HG02870 (cell line): Measurements from ENCODE around the gene CCDC92B.
"Not testable (repeated sequence)": the region's sequence is repeated elsewhere in the genome, so short reads cannot be mapped to it uniquely, and the experiment has no call there.

Experiments
- ATAC-seq: cut with Tn5 transposase; IDR thresholded peaks from one replicate; pipeline ENCODE4 v1.9.1; 2021; ENCODE audit warnings: mild to moderate bottlenecking, moderate library complexity; ENCODE audit not compliant: unreplicated experiment

The CCDC92B gene

GRCh38 chr17:2749058-2749783 is at the start of gene CCDC92B:
Gene CCDC92B, minus strand, starts transcription at chr17:2749652. Its CDS starts 14,507 bp downstream, at chr17:2735145.
- ATAC-seq = no peak

GRCh38 chr17:2798678-2799077 is 49.2 kb upstream of the CCDC92B start:
- ATAC-seq = no peak

GRCh38 chr17:2798188-2798587 is 48.7 kb upstream of the CCDC92B start:
- ATAC-seq = no peak

GRCh38 chr17:2797637-2798036 is 48.2 kb upstream of the CCDC92B start:
- ATAC-seq = no peak

- no peak for ATAC-seq
These were observed 47.8 kb upstream of the CCDC92B start for GRCh38 chr17:2797226-2797625.

- ATAC-seq = no peak
These were observed 47.0 kb upstream of the CCDC92B start, which contains the start of gene RAP1GAP2 for GRCh38 chr17:2796164-2797125. Gene RAP1GAP2, plus strand, starts transcription at chr17:2796438. Its CDS starts 90 bp downstream, at chr17:2796528.

- no peak for ATAC-seq
These were observed 46.1 kb upstream of the CCDC92B start for GRCh38 chr17:2795441-2796163.

GRCh38 chr17:2794111-2794803 is 44.8 kb upstream of the CCDC92B start:
- ATAC-seq = no peak

- ATAC-seq = no peak
These were observed 43.1 kb upstream of the CCDC92B start for GRCh38 chr17:2792366-2793169.

GRCh38 chr17:2789700-2790099 is 40.2 kb upstream of the CCDC92B start:
- no peak for ATAC-seq

GRCh38 chr17:2786176-2786881 is 36.9 kb upstream of the CCDC92B start:
- peak; percentile 63 for ATAC-seq

GRCh38 chr17:2785376-2785775 is 35.9 kb upstream of the CCDC92B start:
- ATAC-seq = not testable (repeated sequence)

GRCh38 chr17:2784864-2785263 is 35.4 kb upstream of the CCDC92B start:
- ATAC-seq = no peak

GRCh38 chr17:2783310-2784030 is 34.0 kb upstream of the CCDC92B start:
- no peak for ATAC-seq

GRCh38 chr17:2782055-2782454 is 32.6 kb upstream of the CCDC92B start:
- ATAC-seq = no peak

GRCh38 chr17:2781598-2781997 is 32.1 kb upstream of the CCDC92B start:
- ATAC-seq = not testable (repeated sequence)

- no peak for ATAC-seq
These were observed 31.5 kb upstream of the CCDC92B start for GRCh38 chr17:2780931-2781454.

- no peak for ATAC-seq
These were observed 30.8 kb upstream of the CCDC92B start for GRCh38 chr17:2780256-2780655.
